Adrenal gland (tissue), 19 donors: ENCODE data around the gene GGA1. TPM values are rescaled to one million over a fixed set of nuclear protein-coding genes. Genes with fewer than 3 reads are reported as not detected.

ENCODE experiments used
- DNase-seq, 7 donors: peaks; one replicate each; pipeline ENCODE4 v3.0.0-alpha.2; 2019 to 2020
- H3K27ac ChIP-seq, 5 donors: fragments of 200-600 bp; sonication (generic) in 4 of 5; 1 replicate in 3 of 5; 2 replicates in 2 of 5; pipeline versions ENCODE4 v1.5.1 to v1.8.0; 2016 to 2020; ENCODE audit warnings: mild to moderate bottlenecking in 1 of 5
- H3K27me3 ChIP-seq: fragments of 200-600 bp; 2 replicates; pipeline ENCODE4 v1.8.0; 2021
- H3K36me3 ChIP-seq, 2 donors: fragments of 200-600 bp; replicated peaks in 1 of 2; 1 replicate in 1 of 2; 2 replicates in 1 of 2; pipeline versions ENCODE4 v1.5.1 to v1.8.0; 2018 to 2022
- H3K4me1 ChIP-seq, 2 donors: fragments of 200-600 bp; replicated peaks in 1 of 2; 1 replicate in 1 of 2; 2 replicates in 1 of 2; pipeline versions ENCODE4 v1.5.1 to v1.8.0; 2018 to 2021
- H3K4me3 ChIP-seq, 4 donors: fragments of 200-600 bp; sonication (generic) in 3 of 4; one replicate each; pipeline ENCODE4 v1.5.1; 2016 to 2018
- H3K9me3 ChIP-seq, 3 donors: fragments of 200-600 bp; sonication (generic) in 1 of 3; replicated peaks in 1 of 3; 1 replicate in 2 of 3; 2 replicates in 1 of 3; pipeline versions ENCODE4 v1.5.1 to v1.8.0; 2016 to 2021
- POLR2A ChIP-seq, 2 donors: fragments of 450-650 bp; IDR thresholded peaks; one replicate each; pipeline ENCODE4 v1.6.1; 2017; ENCODE audit warnings: antibody characterized with exemption in 2 of 2, mild to moderate bottlenecking in 2 of 2, moderate library complexity in 1 of 2
- WGBS, 4 donors: extraction: QIAGEN DNeasy Blood & Tissue Kit in 2 of 4; methylation state at CpG; one replicate each; pipeline versions ENCODE4 v1.1.5 to v1.1.7; 2013 to 2017; 5-methylcytosine and 5-hydroxymethylcytosine counted together
- intact Hi-C, 2 donors: fragments of 100-400 bp; cut with DNase I; formaldehyde crosslinking; loops; one replicate each; pipeline versions ENCODE4 v1.14.1 to v1.15.0; 2022 to 2023
- long read RNA-seq, 10 donors: library from polyadenylated mRNA in 3 of 10; unstranded in 2 of 10; stranded (forward) in 1 of 10; transcript quantifications; one replicate each; pipeline ENCODE4 v2.0.0 and lab custom pipeline, GENCODE V29; 2021 to 2026
- polyA plus RNA-seq, 3 donors: library from polyadenylated mRNA; stranded (reverse); fragments of 200-250 nt in 2 of 3; fragments of 350-450 nt in 1 of 3; fragmentation: Illumina TruSeq in 1 of 3; extraction: RNeasy Lipid Tissue Mini Kit (QIAGEN cat#74804) in 1 of 3; gene quantifications; one replicate each; pipeline ENCODE4 v1.2.3, GENCODE V29; 2013 to 2014
- total RNA-seq, 9 donors: library from RNA; depleted of rRNA in 4 of 9; stranded (reverse); fragments of >200 nt in 4 of 9; fragments of 120-200 nt in 1 of 9; fragmentation: NEBNext Ultra II Directional in 1 of 9; extraction: Animal tissue kit (Norgen Biotek cat#: 25700) in 1 of 9; gene quantifications; one replicate each; pipeline versions ENCODE4 v1.1.0 to v1.2.4, GENCODE V29; 2013 to 2023
- TF ChIP-seq, protein P1 (sequence below), 6 experiments: fragments of 450-650 bp in 4 of 6; fragments of 200-600 bp in 2 of 6; sonication (generic) in 1 of 6; IDR thresholded peaks; 1 replicate in 5 of 6; 2 replicates in 1 of 6; pipeline versions ENCODE4 v1.5.1 to v1.8.0; 2016 to 2021; ENCODE audit warnings: antibody characterized with exemption in 6 of 6, mild to moderate bottlenecking in 2 of 6, moderate library complexity in 1 of 6
- donor health status: healthy with polysubstance abuse.
- donor health status: Bipolar disorder and iron deficiency.
- donor health status: DM: yes; HTN: yes; CAD: no.
- donor health status: DM: no; HTN: no; CAD: no.
- donor health status: DM: no; HTN: no; CAD: no.
- donor health status: DM: yes; HTN: yes; CAD: no.

Gene GGA1
- total RNA-seq (10 to 100 TPM; 30.6 to 93.3 (median 61.4) TPM), polyA plus RNA-seq (100 to 1,000 TPM in 2 of 3 donors, 10 to 100 TPM in 1; 42.4 to 160 (median 107) TPM)
- long read RNA-seq, donor 1, partial matches to known transcripts, result 0 of 9 reads
- long read RNA-seq, donor 1, other reads (novel, unspliced or antisense), result 0 of 9 reads
- long read RNA-seq, donor 2, partial matches to known transcripts, result 0 of 7 reads
- long read RNA-seq, donor 2, other reads (novel, unspliced or antisense), result 0 of 7 reads
- long read RNA-seq, donor 3, transcript GGA1-216 (4 exons, 790 nt), result major isoform, 5 of 13 reads
- long read RNA-seq, donor 3, partial matches to known transcripts, result 5 of 13 reads
- long read RNA-seq, donor 3, other reads (novel, unspliced or antisense), result 0 of 13 reads
- long read RNA-seq, donor 4, transcript GGA1-203 (17 exons, 3,159 nt), result major isoform, 8 of 25 reads
- long read RNA-seq, donor 4, transcript GGA1-222 (3 exons, 1,384 nt), result major isoform, 8 of 25 reads
- long read RNA-seq, donor 4, partial matches to known transcripts, result 1 of 25 reads
- long read RNA-seq, donor 4, other reads (novel, unspliced or antisense), result 6 of 25 reads
- long read RNA-seq, donor 5, transcript GGA1-203 (17 exons, 3,159 nt), result major isoform, 82 of 142 reads
- long read RNA-seq, donor 5, partial matches to known transcripts, result 18 of 142 reads
- long read RNA-seq, donor 5, other reads (novel, unspliced or antisense), result 33 of 142 reads
- long read RNA-seq, donor 6, transcript GGA1-222 (3 exons, 1,384 nt), result major isoform, 5 of 19 reads
- long read RNA-seq, donor 6, partial matches to known transcripts, result 2 of 19 reads
- long read RNA-seq, donor 6, other reads (novel, unspliced or antisense), result 7 of 19 reads
- long read RNA-seq, donor 7, partial matches to known transcripts, result 0 of 3 reads
- long read RNA-seq, donor 7, other reads (novel, unspliced or antisense), result 0 of 3 reads
- long read RNA-seq, donor 8, transcript GGA1-216 (4 exons, 790 nt), result minor isoform, 5 of 32 reads
- long read RNA-seq, donor 8, transcript GGA1-203 (17 exons, 3,159 nt), result major isoform, 7 of 32 reads
- long read RNA-seq, donor 8, partial matches to known transcripts, result 19 of 32 reads
- long read RNA-seq, donor 8, other reads (novel, unspliced or antisense), result 0 of 32 reads
- long read RNA-seq, donor 9, transcript GGA1-216 (4 exons, 790 nt), result major isoform, 9 of 14 reads
- long read RNA-seq, donor 9, partial matches to known transcripts, result 0 of 14 reads
- long read RNA-seq, donor 9, other reads (novel, unspliced or antisense), result 0 of 14 reads
- long read RNA-seq, donor 10, partial matches to known transcripts, result 0 of 3 reads
- long read RNA-seq, donor 10, other reads (novel, unspliced or antisense), result 0 of 3 reads

GRCh38 chr22:37608477-37609239 lies at the start of gene GGA1:
Gene GGA1, plus strand, starts transcription at chr22:37608834. Its CDS starts 27 bp downstream, at chr22:37608861.
- H3K4me1 ChIP-seq, result peaks cover 20 to 46% of the 10 kb centered on the region in 2 donors
- peak within 1 kb of the TSS; percentile 80 to 99 (median 94) for H3K27ac ChIP-seq
- no peaks in the 10 kb centered on the region for H3K36me3 ChIP-seq
- peak within 1 kb of the TSS; percentile 27 to 89 (median 57) for H3K4me3 ChIP-seq
- intact Hi-C loops, result no loop called here
- DNase-seq, result peak; percentile 94 to 98 (median 97)
- TF ChIP-seq, protein P1, sequence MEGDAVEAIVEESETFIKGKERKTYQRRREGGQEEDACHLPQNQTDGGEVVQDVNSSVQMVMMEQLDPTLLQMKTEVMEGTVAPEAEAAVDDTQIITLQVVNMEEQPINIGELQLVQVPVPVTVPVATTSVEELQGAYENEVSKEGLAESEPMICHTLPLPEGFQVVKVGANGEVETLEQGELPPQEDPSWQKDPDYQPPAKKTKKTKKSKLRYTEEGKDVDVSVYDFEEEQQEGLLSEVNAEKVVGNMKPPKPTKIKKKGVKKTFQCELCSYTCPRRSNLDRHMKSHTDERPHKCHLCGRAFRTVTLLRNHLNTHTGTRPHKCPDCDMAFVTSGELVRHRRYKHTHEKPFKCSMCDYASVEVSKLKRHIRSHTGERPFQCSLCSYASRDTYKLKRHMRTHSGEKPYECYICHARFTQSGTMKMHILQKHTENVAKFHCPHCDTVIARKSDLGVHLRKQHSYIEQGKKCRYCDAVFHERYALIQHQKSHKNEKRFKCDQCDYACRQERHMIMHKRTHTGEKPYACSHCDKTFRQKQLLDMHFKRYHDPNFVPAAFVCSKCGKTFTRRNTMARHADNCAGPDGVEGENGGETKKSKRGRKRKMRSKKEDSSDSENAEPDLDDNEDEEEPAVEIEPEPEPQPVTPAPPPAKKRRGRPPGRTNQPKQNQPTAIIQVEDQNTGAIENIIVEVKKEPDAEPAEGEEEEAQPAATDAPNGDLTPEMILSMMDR (IDR thresholded peaks at IDR 0.05), result peak in 3 of 6 experiments; percentile 15 to 16 (median 16)
- peak; percentile 30 to 73 for TF ChIP-seq POLR2A (IDR thresholded peaks at IDR 0.05)
- H3K27me3 ChIP-seq, result no peaks in the 10 kb centered on the region
- no peaks in the 10 kb centered on the region for H3K9me3 ChIP-seq
- 0 to 1% (median 0%) methylated on average over 6 to 82 of the region's 82 CpGs for WGBS, 4 donors

DNA sequence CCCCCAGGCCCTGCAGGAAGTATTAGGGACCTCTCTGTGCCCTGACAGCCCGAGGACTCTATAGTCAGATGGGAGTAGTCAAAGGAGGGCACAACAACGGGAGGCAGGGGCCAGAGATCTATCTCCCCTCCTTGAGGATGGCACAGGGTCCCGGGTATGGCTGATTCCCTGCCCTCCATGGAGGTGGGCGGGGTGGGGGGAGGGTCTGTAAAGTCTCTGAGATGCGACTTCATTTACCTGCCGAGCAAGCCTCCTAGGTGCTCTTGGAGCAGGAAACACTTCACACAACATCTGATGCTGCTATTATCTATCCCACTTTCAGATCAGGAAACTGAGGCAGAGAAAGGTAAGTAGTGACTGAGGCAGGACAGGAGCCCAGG lies 49.1 kb upstream of the GGA1 start:
- Histone ChIP-seq H3K4me3 (peak overlapping the region in 2 of 4 donors; percentile 4 to 97), H3K27ac (peak overlapping the region; percentile 78 to 99 (median 99)), H3K36me3 (no peaks in the 10 kb centered on the region), H3K9me3 (no peaks in the 10 kb centered on the region), H3K27me3 (no peaks in the 10 kb centered on the region), H3K4me1 (peaks cover 38 to 40% of the 10 kb centered on the region in 2 donors)
- DNase-seq, result no peak
- TF ChIP-seq, protein P1 (IDR thresholded peaks at IDR 0.05), result no peak
- TF ChIP-seq POLR2A (IDR thresholded peaks at IDR 0.05), result no peak
- intact Hi-C loops, result no loop called here
- WGBS, 4 donors, result 48 to 67% (median 61%) methylated on average over 4 to 6 of the region's 6 CpGs

DNA sequence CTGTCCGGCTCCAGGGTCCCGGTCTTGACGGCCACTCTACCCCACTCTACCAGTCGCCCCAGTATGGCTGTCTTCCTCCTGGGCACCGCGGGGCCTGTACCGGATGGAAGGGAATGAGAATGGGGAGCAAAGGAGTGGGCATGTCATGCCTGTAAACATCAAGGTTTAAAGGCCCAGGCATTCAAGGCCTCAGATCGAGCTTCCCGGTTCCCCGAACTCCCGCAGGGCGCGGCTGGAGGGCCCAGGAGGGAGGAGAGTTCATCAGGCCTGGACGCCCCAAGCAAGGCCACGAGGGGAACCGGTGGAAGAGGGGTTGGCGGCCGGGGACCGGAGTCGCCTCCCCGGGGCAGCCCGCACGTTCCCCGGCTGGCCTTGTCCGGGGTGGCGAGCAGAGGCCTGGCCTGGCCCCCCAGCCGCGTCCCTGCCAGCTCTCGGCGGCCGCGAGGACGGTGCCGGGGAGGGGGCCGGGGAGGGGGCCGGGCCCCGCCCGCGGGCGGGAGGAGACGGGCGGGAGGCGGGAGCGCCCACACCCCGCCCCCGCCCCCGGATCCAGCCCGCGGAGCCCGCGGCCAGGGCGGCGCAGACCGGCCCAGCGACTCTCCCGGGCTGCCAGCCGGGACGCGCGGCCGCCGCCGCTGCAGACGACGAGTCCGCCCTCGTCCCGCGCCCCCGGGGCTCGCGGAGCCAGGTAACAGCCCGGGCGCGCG lies 48.6 kb upstream of the GGA1 start, which contains the start of gene CDC42EP1:
TSS of gene CDC42EP1 (plus strand) at position 580 of the 707 bp plus-strand sequence. CDS start 5,870 bp downstream, outside the sequence.
- no peaks in the 10 kb centered on the region for H3K36me3 ChIP-seq
- peak; percentile 76 to 82 (median 78) for DNase-seq
- H3K27ac ChIP-seq, result peak within 1 kb of the TSS; percentile 89 to 99 (median 99)
- intact Hi-C loops, result no loop called here
- no peaks in the 10 kb centered on the region for H3K27me3 ChIP-seq
- H3K9me3 ChIP-seq, result no peaks in the 10 kb centered on the region
- H3K4me1 ChIP-seq, result peaks cover 43 to 46% of the 10 kb centered on the region in 2 donors
- peak within 1 kb of the TSS; percentile 46 to 97 (median 74) for H3K4me3 ChIP-seq
- WGBS, 4 donors, result 3 to 9% (median 6%) methylated on average over 11 to 75 of the region's 76 CpGs
- TF ChIP-seq, protein P1 (IDR thresholded peaks at IDR 0.05), result no peak
- peak; percentile 74 to 87 for TF ChIP-seq POLR2A (IDR thresholded peaks at IDR 0.05)
